IPS-11a (cell line): ENCODE results near the gene MLXIPL.
"Not testable (repeated sequence)": the region's sequence is repeated elsewhere in the genome, so short reads cannot be mapped to it uniquely, and the experiment has no call there.

Experiments
- H3K4me3 ChIP-seq: one replicate; pipeline ENCODE4 v1.5.1; 2013; ENCODE audit warnings: low read depth, low read length, control low read depth

The MLXIPL gene

GRCh38 chr7:73645643-73646174 is 21.4 kb upstream of the MLXIPL start:
- H3K4me3 ChIP-seq = no peak overlapping the region

GRCh38 chr7:73644688-73645286 is 20.5 kb upstream of the MLXIPL start:
- H3K4me3 ChIP-seq = no peak overlapping the region

- no peak overlapping the region for H3K4me3 ChIP-seq
Observed at GRCh38 chr7:73642834-73643233, 18.5 kb upstream of the MLXIPL start.

- H3K4me3 ChIP-seq = no peak overlapping the region
Observed at GRCh38 chr7:73638911-73639310, 14.6 kb upstream of the MLXIPL start.

GRCh38 chr7:73635428-73636200 is 11.3 kb upstream of the MLXIPL start:
- H3K4me3 ChIP-seq = no peak overlapping the region

- no peak overlapping the region for H3K4me3 ChIP-seq
Observed at GRCh38 chr7:73633844-73634243, 9.5 kb upstream of the MLXIPL start.

- H3K4me3 ChIP-seq = no peak overlapping the region
Observed at GRCh38 chr7:73633323-73633722, 9.0 kb upstream of the MLXIPL start.

- no peak overlapping the region for H3K4me3 ChIP-seq
Observed at GRCh38 chr7:73631558-73631957, 7.2 kb upstream of the MLXIPL start.

- H3K4me3 ChIP-seq = no peak overlapping the region
Observed at GRCh38 chr7:73628504-73628903, 4.2 kb upstream of the MLXIPL start.

- no peak overlapping the region for H3K4me3 ChIP-seq
Observed at GRCh38 chr7:73626814-73627213, 2.5 kb upstream of the MLXIPL start.

- no peak overlapping the region for H3K4me3 ChIP-seq
Observed at GRCh38 chr7:73625276-73625675, 954 bp upstream of the MLXIPL start.

GRCh38 chr7:73624669-73625001 is 313 bp upstream of the MLXIPL start:
- no peak overlapping the region for H3K4me3 ChIP-seq

GRCh38 chr7:73622909-73623797 is 1.2 kb downstream of the MLXIPL start:
- H3K4me3 ChIP-seq = peak overlapping the region; percentile 50

- H3K4me3 ChIP-seq = peak overlapping the region; percentile 50
Observed at GRCh38 chr7:73622527-73622908, 1.8 kb downstream of the MLXIPL start.

- no peak overlapping the region for H3K4me3 ChIP-seq
Observed at GRCh38 chr7:73621168-73622063, 2.9 kb downstream of the MLXIPL start.

- not testable (repeated sequence) for H3K4me3 ChIP-seq
Observed at GRCh38 chr7:73619394-73619793, 4.9 kb downstream of the MLXIPL start.

GRCh38 chr7:73618538-73618937 is 5.8 kb downstream of the MLXIPL start:
- no peak overlapping the region for H3K4me3 ChIP-seq

GRCh38 chr7:73617520-73617919 is 6.8 kb downstream of the MLXIPL start:
- not testable (repeated sequence) for H3K4me3 ChIP-seq

- no peak overlapping the region for H3K4me3 ChIP-seq
Observed at GRCh38 chr7:73615886-73616285, 8.4 kb downstream of the MLXIPL start.

GRCh38 chr7:73614937-73615336 is 9.4 kb downstream of the MLXIPL start:
- H3K4me3 ChIP-seq = not testable (repeated sequence)
